Stimulated activated CD4-positive, alpha-beta T cell treated with anti-CD3 and anti-CD28 coated beads, Interleukin-4, amount 100 ng/mL, for 48 hours (primary cell): ENCODE data around the gene CYP27B1.
A peak's percentile ranks its signal among the peaks of the same experiment; 100 is the strongest.

Experiments used
- DNase-seq, 2 donors: peaks; one replicate each; pipeline ENCODE4 v3.0.0-alpha.2; 2020; ENCODE audit warnings: low read depth in 2 of 2

Gene CYP27B1

DNA sequence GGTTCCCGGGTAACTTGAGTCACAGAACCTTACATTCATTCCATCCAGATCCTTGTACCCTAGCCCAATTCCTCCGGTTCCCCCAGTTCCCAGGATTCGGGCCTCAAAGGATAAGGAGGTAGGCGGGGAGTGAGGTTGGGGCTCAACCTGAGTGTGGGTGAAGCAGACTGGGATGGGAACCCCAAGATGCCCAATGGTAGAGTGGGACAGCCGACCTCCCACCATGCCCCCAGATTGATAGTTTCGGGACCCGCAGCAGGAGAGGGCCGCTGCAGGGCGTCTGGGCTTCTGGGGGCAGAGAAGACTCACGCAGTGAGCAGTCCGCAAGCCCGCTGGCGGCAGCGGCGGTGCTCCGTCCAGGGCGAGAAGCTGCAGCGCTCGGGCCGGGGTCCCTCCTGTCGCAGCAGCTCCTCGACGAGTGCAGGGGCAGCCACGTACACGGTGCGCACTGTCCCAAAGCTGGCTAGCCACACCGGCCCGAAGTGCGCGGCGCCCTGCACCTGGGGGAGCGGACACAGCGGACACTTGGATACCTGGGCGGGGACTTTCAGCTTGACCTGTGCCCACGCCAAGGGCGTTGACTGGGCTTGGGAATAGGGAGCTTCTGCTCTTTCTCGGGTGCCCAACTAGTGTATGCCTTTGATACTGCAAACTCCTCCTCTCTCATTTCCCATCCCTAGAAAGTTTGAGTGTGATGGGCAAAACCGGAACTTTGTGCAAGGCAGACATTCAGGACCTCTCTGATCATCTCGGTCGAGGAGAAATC, 997 bp downstream of the CYP27B1 start:
- DNase-seq = no peak

GRCh38 chr12:57765003-57765697, 1.7 kb downstream of the CYP27B1 start:
- peak in 1 of 2 donors; percentile 54 for DNase-seq

DNA sequence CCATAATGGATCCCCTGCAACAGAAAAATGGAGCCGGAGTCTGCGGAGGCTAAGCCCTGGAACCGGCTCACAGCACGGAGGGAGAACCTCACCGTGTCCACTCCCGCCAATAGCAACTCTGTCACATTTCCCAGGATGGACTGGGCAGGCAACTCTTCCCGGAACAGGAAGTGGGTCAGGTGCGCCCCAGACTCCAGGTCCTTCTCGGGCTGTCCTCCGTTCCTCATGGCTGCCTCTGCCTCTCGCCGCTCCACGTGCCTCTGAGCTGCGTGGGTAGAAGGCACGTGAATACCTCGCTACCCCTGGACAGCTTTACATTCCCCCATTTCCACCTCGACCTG, 2.2 kb downstream of the CYP27B1 start:
- no peak for DNase-seq

DNA sequence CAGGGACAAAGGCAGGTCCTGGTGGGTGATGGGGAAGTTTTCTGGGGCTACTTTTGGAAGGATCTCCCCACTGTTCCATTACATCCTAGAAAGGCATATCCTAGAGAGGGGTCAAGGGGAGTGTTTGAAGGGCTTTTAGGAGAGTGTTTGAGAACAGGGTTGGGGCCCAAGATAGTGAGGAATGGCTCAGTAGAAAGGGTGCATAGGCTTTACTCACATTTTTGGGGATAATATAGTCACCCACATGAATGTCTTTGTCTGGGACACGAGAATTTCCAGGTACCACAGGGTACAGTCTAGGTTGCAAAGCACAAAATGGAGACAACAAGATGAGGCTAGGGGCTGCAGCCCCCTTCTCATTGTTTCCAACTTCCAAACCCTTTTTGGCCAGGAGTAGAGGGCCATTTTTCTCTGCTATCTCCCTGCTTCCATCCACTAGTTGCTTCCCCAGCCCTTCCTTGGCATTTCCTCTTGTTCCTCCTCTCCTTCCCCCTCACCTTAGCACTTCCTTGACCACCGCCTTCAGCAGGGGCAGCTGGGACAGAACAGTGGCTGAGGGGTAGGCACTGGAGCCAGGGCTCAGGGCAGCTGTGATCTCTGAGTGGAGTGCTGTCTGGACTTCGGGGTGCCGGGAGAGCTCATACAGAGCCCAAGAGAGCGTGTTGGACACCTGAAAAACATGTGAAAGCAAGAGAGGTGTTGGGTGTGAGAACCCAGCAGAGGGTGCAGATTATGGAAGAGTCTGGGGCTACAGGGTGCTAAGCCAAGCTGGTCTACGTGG, 2.8 kb downstream of the CYP27B1 start:
- no peak for DNase-seq

GRCh38 chr12:57762463-57762862, 4.4 kb downstream of the CYP27B1 start:
- no peak for DNase-seq

GRCh38 chr12:57761391-57761998, 5.4 kb downstream of the CYP27B1 start:
- DNase-seq = no peak

DNA sequence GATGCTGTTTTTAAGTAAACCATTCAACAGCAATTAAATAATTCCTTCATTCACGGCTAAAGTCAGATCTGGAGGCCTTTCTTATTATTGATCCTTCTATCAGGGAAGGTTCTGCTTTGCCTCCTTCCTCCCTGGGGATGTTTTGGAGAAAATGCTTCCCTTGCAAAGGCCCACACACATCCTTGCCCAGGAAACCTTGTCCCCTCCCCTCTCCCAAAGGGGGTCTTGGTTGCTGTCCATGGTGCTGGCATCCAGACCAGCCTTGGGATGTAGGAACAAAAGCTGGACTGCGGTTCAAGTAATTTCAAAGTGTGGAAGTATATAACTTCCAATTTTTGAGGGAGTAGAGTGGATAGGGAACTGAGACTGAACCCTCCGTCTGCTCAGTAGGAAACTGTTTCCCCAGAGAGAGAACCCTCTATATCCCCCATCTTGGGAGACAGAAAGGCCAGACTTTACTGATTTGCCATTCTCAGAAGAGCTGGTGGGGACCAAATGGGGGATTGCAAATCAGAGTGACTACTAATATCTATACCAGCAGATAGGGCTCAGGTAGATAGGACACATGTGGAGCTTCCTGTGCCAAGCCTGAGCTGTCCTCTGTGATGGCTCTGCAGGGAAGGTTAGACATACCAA, 6.4 kb downstream of the CYP27B1 start:
- DNase-seq = no peak

GRCh38 chr12:57759360-57759980, 7.4 kb downstream of the CYP27B1 start:
- no peak for DNase-seq

GRCh38 chr12:57758552-57759359, 8.1 kb downstream of the CYP27B1 start:
- no peak for DNase-seq

DNA sequence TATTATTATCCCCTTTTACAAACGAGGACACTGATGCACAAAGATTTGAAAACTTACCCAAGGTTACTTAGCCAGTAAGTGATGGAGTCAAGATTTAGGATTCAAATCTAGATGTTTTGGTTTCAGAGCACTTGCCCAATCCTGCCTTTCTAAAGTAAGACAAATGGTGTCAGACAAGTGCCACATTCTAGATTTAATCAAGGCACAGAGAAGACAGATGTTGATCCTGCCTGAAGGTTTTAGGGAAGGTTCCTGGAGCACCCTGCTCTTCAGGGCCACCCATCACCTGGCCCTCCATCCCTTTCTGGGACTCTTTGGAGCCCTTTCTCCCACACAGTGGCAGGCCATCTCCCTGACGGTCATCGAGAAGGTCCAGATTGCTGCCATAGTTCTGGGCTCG, 9.1 kb downstream of the CYP27B1 start:
- no peak for DNase-seq

DNA sequence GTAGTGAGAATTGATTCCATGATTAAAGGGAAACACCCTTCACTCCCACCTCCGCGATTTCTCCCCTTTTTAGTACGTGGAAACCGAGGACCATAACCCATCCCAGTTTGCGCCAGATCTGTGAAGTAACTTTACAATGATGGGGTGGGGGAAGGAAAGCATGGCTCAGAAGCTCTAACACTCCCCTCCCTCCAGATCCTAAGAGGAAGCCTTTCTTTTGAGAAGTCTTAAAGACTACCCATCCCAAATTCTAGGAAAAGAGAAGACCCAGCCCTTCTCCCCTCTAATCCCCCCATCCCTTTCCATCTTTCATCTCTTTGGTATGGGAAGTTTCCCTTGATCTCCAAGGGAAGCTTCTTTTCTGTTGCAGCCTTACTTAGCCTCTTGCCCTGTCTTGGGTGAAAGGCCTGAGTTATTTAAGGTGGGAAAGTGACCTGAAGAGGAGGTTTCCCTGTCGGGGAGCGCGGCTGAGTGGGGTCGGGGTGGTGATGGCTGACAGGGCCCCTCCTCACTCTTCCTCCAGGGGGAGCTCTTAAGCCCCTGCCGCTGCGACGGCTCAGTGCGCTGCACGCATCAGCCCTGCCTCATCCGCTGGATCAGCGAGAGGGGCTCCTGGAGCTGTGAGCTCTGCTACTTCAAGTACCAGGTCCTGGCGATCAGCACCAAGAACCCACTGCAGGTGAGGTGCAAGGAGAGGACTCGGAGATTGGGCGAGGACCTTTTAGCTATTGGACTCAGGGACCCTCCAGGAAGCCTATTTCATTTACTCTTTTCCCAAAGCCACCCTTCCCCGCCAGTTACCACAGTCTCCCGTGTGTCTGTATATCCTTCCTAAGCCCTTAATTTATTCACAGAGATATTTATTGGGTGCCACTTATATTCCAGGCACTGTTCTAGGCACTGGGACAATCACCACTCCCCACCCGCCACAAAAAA, 10.2 kb downstream of the CYP27B1 start:
- DNase-seq = peak; percentile 65

- no peak for DNase-seq
Measured at GRCh38 chr12:57755454-57756372, 11.2 kb downstream of the CYP27B1 start.

- no peak for DNase-seq
Measured at GRCh38 chr12:57755194-57755453, 11.8 kb downstream of the CYP27B1 start.

DNA sequence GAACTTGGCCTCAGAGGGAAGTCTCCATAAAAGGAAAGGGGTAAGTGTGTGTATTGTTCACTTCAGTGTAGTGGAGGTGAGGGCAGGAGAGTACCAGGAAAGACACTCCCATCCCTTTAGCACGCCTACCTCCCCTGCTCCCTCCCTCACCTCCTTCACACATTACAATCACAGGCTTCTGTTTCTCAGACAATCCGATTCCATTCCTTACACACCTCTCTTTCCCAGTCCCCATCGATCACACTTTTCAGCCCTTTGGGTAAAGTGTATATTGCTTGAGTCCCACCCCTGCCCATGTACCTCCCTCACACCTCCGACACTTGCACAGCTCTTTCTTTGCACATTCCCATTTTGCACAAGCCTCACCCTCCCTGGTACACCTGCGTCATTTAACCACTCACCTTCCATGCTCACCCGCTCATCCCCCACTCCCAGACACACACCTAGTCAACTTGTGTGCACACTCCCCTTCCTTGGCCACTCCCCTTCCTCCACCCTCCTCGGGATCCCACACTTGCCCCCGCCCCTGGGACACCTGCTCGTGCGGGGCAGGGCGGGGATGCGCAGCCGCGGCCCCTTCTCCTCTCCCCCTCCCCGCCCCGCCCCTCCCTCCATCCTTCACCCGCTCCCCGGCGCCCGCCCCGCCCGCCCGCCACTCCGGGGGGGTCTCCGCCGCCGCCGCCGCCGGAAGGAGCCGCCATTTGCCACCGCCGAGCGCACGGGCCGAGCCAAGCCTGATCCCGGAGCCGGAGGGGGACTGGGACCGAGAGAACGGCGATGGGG, 12.3 kb downstream of the CYP27B1 start, which contains the start of gene MARCHF9:
Gene MARCHF9, plus strand, starts transcription at position 693 of the 783 bp plus-strand sequence. CDS start 426 bp downstream, outside the sequence.
- peak; percentile 75 to 83 for DNase-seq

GRCh38 chr12:57753756-57754337, 13.0 kb downstream of the CYP27B1 start:
- no peak for DNase-seq

DNA sequence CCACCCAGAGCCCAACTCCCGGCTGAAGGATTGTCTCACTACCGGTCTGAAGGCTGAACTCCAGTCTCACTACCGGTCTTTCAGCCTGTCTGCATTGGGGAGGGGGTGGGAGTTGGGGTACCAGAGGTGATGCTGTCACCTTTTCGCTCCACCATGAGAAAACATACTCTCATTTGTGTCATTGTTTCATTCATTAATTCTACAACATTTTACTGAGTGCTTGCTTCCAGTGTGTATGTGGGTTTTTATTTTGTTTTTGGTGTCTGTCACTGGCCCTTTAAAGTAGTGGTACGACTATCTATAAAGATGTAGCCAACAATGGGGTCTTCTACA, 14.2 kb downstream of the CYP27B1 start:
- no peak for DNase-seq
